Neural cell (in vitro differentiated cells): ENCODE data around the gene ARHGEF11.

Experiments
- CTCF ChIP-seq: fragments of 450-650 bp; IDR thresholded peaks from 2 replicates; pipeline ENCODE4 v1.5.1; 2014; ENCODE audit warnings: antibody characterized with exemption, mild to moderate bottlenecking, moderate library complexity; ENCODE audit not compliant: poor library complexity, severe bottlenecking
- POLR2AphosphoS5 ChIP-seq: IDR thresholded peaks from 2 replicates; pipeline ENCODE4 v1.6.1; 2012
- SMC3 ChIP-seq: fragments of 450-650 bp; conservative IDR thresholded peaks from 2 replicates; pipeline ENCODE4 v1.6.1; 2014; ENCODE audit warnings: antibody characterized with exemption, mild to moderate bottlenecking, moderate library complexity; ENCODE audit not compliant: poor library complexity

- TF ChIP-seq CTCF = no peak
- no peak for TF ChIP-seq POLR2AphosphoS5
- no peak for TF ChIP-seq SMC3
Measured at GRCh38 chr1:156894711-156895454, 150.7 kb downstream of the ARHGEF11 start.
